Progenitor cell of endocrine pancreas (in vitro differentiated cells): Measurements from ENCODE around the gene SCG3. TPM values are rescaled to one million over a fixed set of nuclear protein-coding genes. Genes with fewer than 3 reads are reported as not detected.
A peak's percentile ranks its signal among the peaks of the same experiment; 100 is the strongest.
"Not testable (repeated sequence)": the region's sequence is repeated elsewhere in the genome, so short reads cannot be mapped to it uniquely, and the experiment has no call there.

ENCODE experiments used
- DNase-seq: peaks from one replicate; pipeline ENCODE4 v3.0.0; 2021; ENCODE audit warnings: low spot score; ENCODE audit not compliant: unreplicated experiment
- H3K27ac Mint-ChIP-seq: 2 replicates; pipeline ENCODE4 v1.8.0; 2021; ENCODE audit warnings: mild to moderate bottlenecking, moderate library complexity, mixed read lengths
- H3K27me3 Mint-ChIP-seq: 2 replicates; pipeline ENCODE4 v1.8.0; 2021; ENCODE audit warnings: mixed read lengths
- H3K36me3 Mint-ChIP-seq: 2 replicates; pipeline ENCODE4 v1.8.0; 2022; ENCODE audit warnings: mixed read lengths; ENCODE audit not compliant: insufficient read depth
- H3K4me1 Mint-ChIP-seq: 2 replicates; pipeline ENCODE4 v1.8.0; 2021; ENCODE audit warnings: low read depth, mixed read lengths
- H3K4me3 Mint-ChIP-seq: 2 replicates; pipeline ENCODE4 v1.8.0; 2021; ENCODE audit warnings: low read depth, mild to moderate bottlenecking, moderate library complexity, mixed read lengths
- H3K9me3 Mint-ChIP-seq: 2 replicates; pipeline ENCODE4 v1.8.0; 2021; ENCODE audit warnings: low read depth, mixed read lengths
- long read RNA-seq: library from polyadenylated mRNA; unstranded; transcript quantifications from one replicate; pipeline ENCODE4 v2.0.0, GENCODE V29; 2020
- total RNA-seq: library from RNA; stranded (reverse); gene quantifications from 2 replicates; pipeline ENCODE4 v1.2.1, GENCODE V29; 2021
- TF ChIP-seq, protein P1 (sequence below): fragments of 200-600 bp; sonication (generic); IDR thresholded peaks from one replicate; pipeline ENCODE4 v1.5.0; 2021; ENCODE audit warnings: antibody characterized with exemption, mild to moderate bottlenecking; ENCODE audit not compliant: unreplicated experiment

Gene SCG3
- 6.4 and 7.9 TPM in 2 replicates for total RNA-seq
- long read RNA-seq, transcript SCG3-201 (12 exons, 3,315 nt): major isoform, 16 of 18 reads
- long read RNA-seq, partial matches to known transcripts: 2 of 18 reads
- long read RNA-seq, other reads (novel, unspliced or antisense): 0 of 18 reads

DNA sequence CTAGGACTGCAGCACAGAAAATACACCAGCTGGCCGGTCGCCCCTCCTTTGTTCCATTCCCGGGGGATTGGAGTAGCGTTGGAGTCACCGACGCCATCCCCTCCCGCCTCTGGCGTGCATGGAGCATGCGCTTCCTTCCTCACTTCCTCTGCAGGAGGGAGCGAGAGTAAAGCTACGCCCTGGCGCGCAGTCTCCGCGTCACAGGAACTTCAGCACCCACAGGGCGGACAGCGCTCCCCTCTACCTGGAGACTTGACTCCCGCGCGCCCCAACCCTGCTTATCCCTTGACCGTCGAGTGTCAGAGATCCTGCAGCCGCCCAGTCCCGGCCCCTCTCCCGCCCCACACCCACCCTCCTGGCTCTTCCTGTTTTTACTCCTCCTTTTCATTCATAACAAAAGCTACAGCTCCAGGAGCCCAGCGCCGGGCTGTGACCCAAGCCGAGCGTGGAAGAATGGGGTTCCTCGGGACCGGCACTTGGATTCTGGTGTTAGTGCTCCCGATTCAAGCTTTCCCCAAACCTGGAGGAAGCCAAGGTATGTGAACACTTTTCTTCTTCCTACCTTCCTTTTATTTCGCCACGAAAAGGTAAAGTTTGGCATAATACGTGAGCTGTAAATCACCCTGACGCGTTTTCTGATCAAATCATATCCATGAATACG lies at the start of gene SCG3:
SCG3 (plus strand) TSS at position 201 of the 661 bp plus-strand sequence; CDS start at position 454, 253 bp downstream.
- TF ChIP-seq, protein P1, sequence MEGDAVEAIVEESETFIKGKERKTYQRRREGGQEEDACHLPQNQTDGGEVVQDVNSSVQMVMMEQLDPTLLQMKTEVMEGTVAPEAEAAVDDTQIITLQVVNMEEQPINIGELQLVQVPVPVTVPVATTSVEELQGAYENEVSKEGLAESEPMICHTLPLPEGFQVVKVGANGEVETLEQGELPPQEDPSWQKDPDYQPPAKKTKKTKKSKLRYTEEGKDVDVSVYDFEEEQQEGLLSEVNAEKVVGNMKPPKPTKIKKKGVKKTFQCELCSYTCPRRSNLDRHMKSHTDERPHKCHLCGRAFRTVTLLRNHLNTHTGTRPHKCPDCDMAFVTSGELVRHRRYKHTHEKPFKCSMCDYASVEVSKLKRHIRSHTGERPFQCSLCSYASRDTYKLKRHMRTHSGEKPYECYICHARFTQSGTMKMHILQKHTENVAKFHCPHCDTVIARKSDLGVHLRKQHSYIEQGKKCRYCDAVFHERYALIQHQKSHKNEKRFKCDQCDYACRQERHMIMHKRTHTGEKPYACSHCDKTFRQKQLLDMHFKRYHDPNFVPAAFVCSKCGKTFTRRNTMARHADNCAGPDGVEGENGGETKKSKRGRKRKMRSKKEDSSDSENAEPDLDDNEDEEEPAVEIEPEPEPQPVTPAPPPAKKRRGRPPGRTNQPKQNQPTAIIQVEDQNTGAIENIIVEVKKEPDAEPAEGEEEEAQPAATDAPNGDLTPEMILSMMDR: no peak
- DNase-seq: peak; percentile 92
- Mint-ChIP-seq H3K36me3 (no peaks in the 10 kb centered on the region), H3K27me3 (peaks cover 30% of the 10 kb centered on the region), H3K9me3 (no peaks in the 10 kb centered on the region), H3K27ac (no peak within 1 kb of the TSS), H3K4me3 (peak within 1 kb of the TSS; percentile 70), H3K4me1 (peaks cover 2% of the 10 kb centered on the region)

DNA sequence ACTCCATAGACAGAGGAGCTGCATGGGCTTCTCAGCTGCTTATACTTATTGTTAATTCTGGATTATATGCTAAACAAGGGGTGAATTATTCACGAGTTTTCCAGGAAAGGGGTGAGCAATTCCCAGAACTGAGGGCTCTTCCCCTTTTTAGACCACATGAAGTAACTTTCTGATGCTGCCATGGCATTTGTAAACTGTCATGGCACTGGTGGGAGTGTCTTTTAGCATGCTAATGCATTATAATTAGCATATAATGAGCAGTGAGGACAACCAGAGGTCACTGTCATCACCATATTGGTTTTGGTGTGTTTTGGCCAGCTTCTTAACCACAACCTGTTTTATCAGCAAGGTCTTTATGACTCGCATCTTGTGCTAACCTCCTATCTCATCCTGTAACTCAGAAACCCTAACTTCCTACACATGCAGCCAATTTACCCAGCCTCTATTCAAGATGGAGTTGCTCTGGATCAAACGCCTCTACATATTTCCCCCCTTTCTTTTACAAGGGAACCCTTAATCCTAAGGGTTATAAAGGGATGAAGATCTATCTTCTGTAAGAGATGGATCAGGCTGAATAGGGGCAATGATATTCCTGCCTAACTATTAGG lies 46.6 kb upstream of the SCG3 start:
- Mint-ChIP-seq H3K27me3 (peaks cover 6% of the 10 kb centered on the region), H3K4me3 (no peak overlapping the region), H3K9me3 (no peaks in the 10 kb centered on the region), H3K36me3 (no peaks in the 10 kb centered on the region), H3K4me1 (peaks cover 2% of the 10 kb centered on the region), H3K27ac (no peak overlapping the region)
- TF ChIP-seq, protein P1: no peak
- DNase-seq: no peak

DNA sequence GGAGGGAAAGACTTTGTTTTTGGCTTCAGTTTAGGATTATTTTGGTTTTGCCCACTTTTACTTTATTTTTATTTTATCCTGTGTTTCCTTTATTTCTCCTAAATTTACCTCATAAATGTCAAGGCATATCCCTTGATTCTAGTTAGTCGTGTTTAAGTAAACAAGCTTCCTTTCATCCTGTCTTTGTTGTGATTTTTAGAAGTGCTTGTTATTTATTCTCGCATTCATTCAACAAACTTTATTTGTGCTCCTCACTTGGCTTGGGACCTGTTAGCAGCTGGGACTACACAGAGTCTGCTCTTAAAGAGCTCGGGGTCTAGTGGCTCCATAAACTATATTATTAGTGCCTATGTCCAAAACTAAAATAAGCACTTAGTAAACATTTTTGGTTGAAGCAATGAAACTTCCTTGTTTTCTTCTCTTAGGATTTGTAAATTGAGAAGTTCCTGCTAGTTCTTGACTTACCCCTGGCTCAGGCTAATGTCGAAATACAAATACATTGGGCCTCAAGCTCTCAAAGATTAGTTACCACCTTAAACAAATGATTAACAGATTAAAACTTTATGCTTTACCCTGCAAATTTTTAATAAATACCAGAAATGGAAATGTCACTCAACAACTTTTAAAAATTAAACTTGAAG lies 39.7 kb upstream of the SCG3 start:
- Mint-ChIP-seq H3K27me3 (no peaks in the 10 kb centered on the region), H3K4me1 (peaks cover under 1% of the 10 kb centered on the region), H3K27ac (no peak overlapping the region), H3K9me3 (no peaks in the 10 kb centered on the region), H3K4me3 (no peak overlapping the region), H3K36me3 (no peaks in the 10 kb centered on the region)
- TF ChIP-seq, protein P1: no peak
- DNase-seq: no peak

DNA sequence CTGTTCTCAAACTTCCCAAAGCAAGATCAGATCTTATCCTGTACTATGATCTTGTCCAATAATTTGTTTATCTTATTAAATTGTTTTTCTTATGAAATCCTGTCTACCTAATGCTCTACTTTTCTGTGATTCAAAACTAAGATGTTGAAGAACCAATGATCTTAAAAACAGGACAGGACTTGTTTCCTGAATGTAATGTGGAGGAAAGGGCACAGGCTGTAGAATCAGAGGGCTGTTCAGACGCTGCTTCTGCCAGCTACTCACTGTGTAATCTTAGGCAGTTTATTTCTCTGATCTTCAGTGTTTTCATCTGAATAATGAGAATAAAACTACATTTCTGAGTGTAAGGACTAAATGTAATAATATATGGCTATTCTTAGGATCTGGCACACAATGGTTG lies 38.6 kb upstream of the SCG3 start:
- Mint-ChIP-seq H3K27ac (no peak overlapping the region), H3K9me3 (no peaks in the 10 kb centered on the region), H3K27me3 (no peaks in the 10 kb centered on the region), H3K4me1 (no peaks in the 10 kb centered on the region), H3K4me3 (no peak overlapping the region), H3K36me3 (no peaks in the 10 kb centered on the region)
- TF ChIP-seq, protein P1: no peak
- no peak for DNase-seq

DNA sequence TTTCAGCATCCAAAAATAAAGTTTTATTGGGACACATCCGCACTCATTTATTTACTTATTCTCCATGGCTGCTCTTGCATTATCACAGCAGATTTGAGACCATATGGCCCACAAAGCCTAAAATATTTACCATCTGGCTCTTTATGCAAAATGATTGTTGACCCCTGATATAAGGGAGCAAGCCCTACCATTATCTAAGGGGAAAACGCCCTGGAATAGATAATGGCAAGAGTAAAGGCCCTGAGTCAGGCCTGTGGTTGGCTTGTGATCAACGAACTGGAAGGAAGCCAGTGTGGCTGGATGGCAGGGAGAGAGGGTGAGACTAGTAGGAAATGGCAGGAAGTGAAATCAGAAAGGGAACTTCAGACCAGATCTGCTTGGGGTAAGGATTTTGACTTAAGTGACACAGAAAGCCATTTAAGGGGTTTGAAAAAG lies 34.2 kb upstream of the SCG3 start:
- Mint-ChIP-seq H3K4me1 (no peaks in the 10 kb centered on the region), H3K27me3 (peaks cover 3% of the 10 kb centered on the region), H3K27ac (no peak overlapping the region), H3K36me3 (no peaks in the 10 kb centered on the region), H3K9me3 (no peaks in the 10 kb centered on the region), H3K4me3 (no peak overlapping the region)
- TF ChIP-seq, protein P1: no peak
- DNase-seq: no peak

DNA sequence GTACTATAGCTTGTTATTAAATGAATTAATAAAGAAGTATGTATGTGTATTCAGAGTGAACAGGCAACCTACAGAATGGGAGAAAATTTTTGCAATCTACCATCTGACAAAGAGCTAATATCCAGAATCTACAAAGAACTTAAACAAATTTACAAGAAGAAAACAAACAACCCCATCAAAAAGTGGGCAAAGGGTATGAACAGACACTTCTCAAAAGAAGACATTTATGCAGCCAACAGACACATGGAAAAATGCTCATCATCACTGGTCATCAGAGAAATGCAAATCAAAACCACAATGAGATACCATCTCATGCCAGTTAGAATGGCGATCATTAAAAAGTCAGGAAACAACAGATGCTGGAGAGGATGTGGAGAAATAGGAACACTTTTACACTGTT lies 33.2 kb upstream of the SCG3 start:
- not testable (repeated sequence) for H3K36me3 Mint-ChIP-seq, H3K9me3 Mint-ChIP-seq, DNase-seq, H3K27ac Mint-ChIP-seq, H3K27me3 Mint-ChIP-seq, H3K4me1 Mint-ChIP-seq, H3K4me3 Mint-ChIP-seq

DNA sequence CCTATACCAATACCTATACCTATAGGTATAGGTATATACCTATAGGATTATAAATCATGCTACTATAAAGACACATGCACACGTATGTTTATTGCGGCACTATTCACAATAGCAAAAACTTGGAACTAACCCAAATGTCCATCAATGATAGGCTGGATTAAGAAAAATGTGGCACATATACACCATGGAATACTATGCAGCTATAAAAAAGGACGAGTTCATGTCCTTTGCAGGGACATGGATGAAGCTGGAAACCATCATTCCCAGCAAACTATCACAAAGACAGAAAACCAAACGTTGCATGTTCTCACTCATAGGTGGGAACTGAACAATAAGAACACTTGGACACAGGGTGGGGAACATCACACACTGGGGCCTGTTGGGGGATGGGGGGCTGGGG lies 32.7 kb upstream of the SCG3 start:
- H3K27ac Mint-ChIP-seq, H3K36me3 Mint-ChIP-seq, H3K27me3 Mint-ChIP-seq, H3K4me3 Mint-ChIP-seq, H3K4me1 Mint-ChIP-seq, DNase-seq, H3K9me3 Mint-ChIP-seq: not testable (repeated sequence)
